ENCODE data around the gene GPR6. TPM values are rescaled to one million over a fixed set of nuclear protein-coding genes. Genes with fewer than 3 reads are reported as not detected.

Gene GPR6
- total RNA-seq = not detected in 2 replicates

GRCh38 chr6:109978174-109979032, at the start of gene GPR6:
GPR6 (plus strand) TSS chr6:109978311; CDS start chr6:109979113, 802 bp downstream.

Other genes with a start within 250 kb of the GPR6 start
- gene WASF1, start 201.4 kb downstream of the GPR6 start, total RNA-seq = 19.5 and 24.6 TPM in 2 replicates
- 13.5 and 14.4 TPM in 2 replicates for gene CDC40, start 202.1 kb downstream of the GPR6 start, total RNA-seq